Large intestine (tissue), 3 donors: ENCODE results near the gene TLE6. TPM values are rescaled to one million over a fixed set of nuclear protein-coding genes. Genes with fewer than 3 reads are reported as not detected.

ENCODE experiments used
- DNase-seq, 2 donors: peaks; one replicate each; pipeline versions ENCODE4 v3.0.0 to v3.0.0-alpha.2; 2013
- H3K27ac ChIP-seq: one replicate; pipeline ENCODE4 v1.5.1; 2013; ENCODE audit warnings: low read length
- H3K27me3 ChIP-seq: 2 replicates; pipeline ENCODE4 v1.6.1; 2013; ENCODE audit warnings: low read length; ENCODE audit not compliant: control insufficient read depth, insufficient read depth
- H3K36me3 ChIP-seq: 2 replicates; pipeline ENCODE4 v1.6.1; 2013; ENCODE audit warnings: low read length; ENCODE audit not compliant: control insufficient read depth, insufficient read depth
- H3K4me1 ChIP-seq: one replicate; pipeline ENCODE4 v1.6.1; 2013; ENCODE audit warnings: low read length; ENCODE audit not compliant: control insufficient read depth, insufficient read depth
- H3K4me3 ChIP-seq: one replicate; pipeline ENCODE4 v1.5.1; 2013; ENCODE audit warnings: low read length
- H3K9me3 ChIP-seq: one replicate; pipeline ENCODE4 v1.6.1; 2013; ENCODE audit warnings: mild to moderate bottlenecking, low read depth, low read length, moderate library complexity; ENCODE audit not compliant: control insufficient read depth
- WGBS: methylation state at CpG from one replicate; pipeline ENCODE4 v1.1.5; 2013; ENCODE audit warnings: low lambda C conversion rate; ENCODE audit not compliant: insufficient coverage; 5-methylcytosine and 5-hydroxymethylcytosine counted together
- polyA plus RNA-seq: library from polyadenylated mRNA; unstranded; fragments of 120-200 nt; gene quantifications from one replicate; pipeline ENCODE4 v1.2.1, GENCODE V29; 2013

TLE6 gene
- polyA plus RNA-seq, 1 donor = 2.1 TPM

- no peak for DNase-seq
- peaks cover 4% of the 10 kb centered on the region for H3K4me1 ChIP-seq
- H3K36me3 ChIP-seq = no peaks in the 10 kb centered on the region
- H3K9me3 ChIP-seq = no peaks in the 10 kb centered on the region
- no peak overlapping the region for H3K4me3 ChIP-seq
- no CpG with 5 or more reads among the region's 2 CpGs for WGBS
- peaks cover 6% of the 10 kb centered on the region for H3K27me3 ChIP-seq
- H3K27ac ChIP-seq = no peak overlapping the region
Observed at GRCh38 chr19:3027292-3027691, 49.9 kb downstream of the TLE6 start.

GRCh38 chr19:3027981-3028304 is 50.6 kb downstream of the TLE6 start:
- Histone ChIP-seq H3K4me3 (no peak overlapping the region), H3K4me1 (peaks cover 4% of the 10 kb centered on the region), H3K27ac (no peak overlapping the region), H3K27me3 (peaks cover 8% of the 10 kb centered on the region), H3K9me3 (no peaks in the 10 kb centered on the region), H3K36me3 (no peaks in the 10 kb centered on the region)
- DNase-seq = no peak
- no CpG with 5 or more reads among the region's 9 CpGs for WGBS

- peak; percentile 45 to 73 for DNase-seq
- H3K36me3 ChIP-seq = no peaks in the 10 kb centered on the region
- no peaks in the 10 kb centered on the region for H3K9me3 ChIP-seq
- peaks cover 4% of the 10 kb centered on the region for H3K4me1 ChIP-seq
- WGBS = no CpG with 5 or more reads among the region's 40 CpGs
- H3K4me3 ChIP-seq = peak overlapping the region; percentile 65
- no peak overlapping the region for H3K27ac ChIP-seq
- peaks cover 8% of the 10 kb centered on the region for H3K27me3 ChIP-seq
Observed at GRCh38 chr19:3028305-3029064, 51.1 kb downstream of the TLE6 start.

- H3K4me3 ChIP-seq = peak within 1 kb of the TSS; percentile 65
- H3K27ac ChIP-seq = no peak within 1 kb of the TSS
- DNase-seq = peak in 1 of 2 donors; percentile 34
- peaks cover 11% of the 10 kb centered on the region for H3K4me1 ChIP-seq
- H3K27me3 ChIP-seq = peaks cover 8% of the 10 kb centered on the region
- H3K36me3 ChIP-seq = no peaks in the 10 kb centered on the region
- no CpG with 5 or more reads among the region's 85 CpGs for WGBS
- no peaks in the 10 kb centered on the region for H3K9me3 ChIP-seq
Observed at GRCh38 chr19:3029065-3029923, 51.9 kb downstream of the TLE6 start, which contains the start of gene TLE2. Gene TLE2, minus strand, starts transcription at chr19:3029280. Its CDS starts 376 bp downstream, at chr19:3028904.

GRCh38 chr19:3031607-3031867 is 54.2 kb downstream of the TLE6 start:
- H3K36me3 ChIP-seq = no peaks in the 10 kb centered on the region
- peaks cover 22% of the 10 kb centered on the region for H3K4me1 ChIP-seq
- no CpG with 5 or more reads among the region's 5 CpGs for WGBS
- H3K27ac ChIP-seq = no peak overlapping the region
- DNase-seq = no peak
- H3K9me3 ChIP-seq = no peaks in the 10 kb centered on the region
- no peak overlapping the region for H3K4me3 ChIP-seq
- H3K27me3 ChIP-seq = peaks cover 8% of the 10 kb centered on the region

- Histone ChIP-seq H3K36me3 (no peaks in the 10 kb centered on the region), H3K9me3 (no peaks in the 10 kb centered on the region), H3K4me1 (peaks cover 25% of the 10 kb centered on the region), H3K4me3 (no peak overlapping the region), H3K27me3 (peaks cover 8% of the 10 kb centered on the region), H3K27ac (no peak overlapping the region)
- no peak for DNase-seq
- no CpG with 5 or more reads among the region's 11 CpGs for WGBS
Observed at GRCh38 chr19:3033595-3034405, 56.4 kb downstream of the TLE6 start.

- H3K27ac ChIP-seq = no peak overlapping the region
- no peaks in the 10 kb centered on the region for H3K36me3 ChIP-seq
- H3K4me1 ChIP-seq = peaks cover 25% of the 10 kb centered on the region
- DNase-seq = no peak
- H3K9me3 ChIP-seq = no peaks in the 10 kb centered on the region
- H3K27me3 ChIP-seq = peaks cover 8% of the 10 kb centered on the region
- no peak overlapping the region for H3K4me3 ChIP-seq
Observed at GRCh38 chr19:3034406-3034655, 57.0 kb downstream of the TLE6 start.

GRCh38 chr19:3034656-3035541 is 57.5 kb downstream of the TLE6 start:
- H3K27ac ChIP-seq = peak overlapping the region; percentile 57
- peak in 1 of 2 donors; percentile 72 for DNase-seq

GRCh38 chr19:3035542-3036118 is 58.3 kb downstream of the TLE6 start:
- H3K27me3 ChIP-seq = peaks cover 2% of the 10 kb centered on the region
- WGBS = no CpG with 5 or more reads among the region's 29 CpGs
- H3K27ac ChIP-seq = peak overlapping the region; percentile 92
- no peaks in the 10 kb centered on the region for H3K9me3 ChIP-seq
- peak overlapping the region; percentile 56 for H3K4me3 ChIP-seq
- H3K4me1 ChIP-seq = peaks cover 25% of the 10 kb centered on the region
- H3K36me3 ChIP-seq = no peaks in the 10 kb centered on the region
- DNase-seq = peak; percentile 99

More at GRCh38 chr19:3034656-3035541, 57.5 kb downstream of the TLE6 start:
- no peaks in the 10 kb centered on the region for H3K36me3 ChIP-seq
- H3K4me1 ChIP-seq = peaks cover 25% of the 10 kb centered on the region
- no CpG with 5 or more reads among the region's 28 CpGs for WGBS
- peak overlapping the region; percentile 56 for H3K4me3 ChIP-seq
- H3K27me3 ChIP-seq = peaks cover 5% of the 10 kb centered on the region
- H3K9me3 ChIP-seq = no peaks in the 10 kb centered on the region
